ENCODE results near the gene CUL9. TPM values are rescaled to one million over a fixed set of nuclear protein-coding genes. Genes with fewer than 3 reads are reported as not detected.

Gene CUL9
- total and polyA plus RNA-seq, 4 donors, result 20.8 to 68.5 (median 42.7) TPM

DNA sequence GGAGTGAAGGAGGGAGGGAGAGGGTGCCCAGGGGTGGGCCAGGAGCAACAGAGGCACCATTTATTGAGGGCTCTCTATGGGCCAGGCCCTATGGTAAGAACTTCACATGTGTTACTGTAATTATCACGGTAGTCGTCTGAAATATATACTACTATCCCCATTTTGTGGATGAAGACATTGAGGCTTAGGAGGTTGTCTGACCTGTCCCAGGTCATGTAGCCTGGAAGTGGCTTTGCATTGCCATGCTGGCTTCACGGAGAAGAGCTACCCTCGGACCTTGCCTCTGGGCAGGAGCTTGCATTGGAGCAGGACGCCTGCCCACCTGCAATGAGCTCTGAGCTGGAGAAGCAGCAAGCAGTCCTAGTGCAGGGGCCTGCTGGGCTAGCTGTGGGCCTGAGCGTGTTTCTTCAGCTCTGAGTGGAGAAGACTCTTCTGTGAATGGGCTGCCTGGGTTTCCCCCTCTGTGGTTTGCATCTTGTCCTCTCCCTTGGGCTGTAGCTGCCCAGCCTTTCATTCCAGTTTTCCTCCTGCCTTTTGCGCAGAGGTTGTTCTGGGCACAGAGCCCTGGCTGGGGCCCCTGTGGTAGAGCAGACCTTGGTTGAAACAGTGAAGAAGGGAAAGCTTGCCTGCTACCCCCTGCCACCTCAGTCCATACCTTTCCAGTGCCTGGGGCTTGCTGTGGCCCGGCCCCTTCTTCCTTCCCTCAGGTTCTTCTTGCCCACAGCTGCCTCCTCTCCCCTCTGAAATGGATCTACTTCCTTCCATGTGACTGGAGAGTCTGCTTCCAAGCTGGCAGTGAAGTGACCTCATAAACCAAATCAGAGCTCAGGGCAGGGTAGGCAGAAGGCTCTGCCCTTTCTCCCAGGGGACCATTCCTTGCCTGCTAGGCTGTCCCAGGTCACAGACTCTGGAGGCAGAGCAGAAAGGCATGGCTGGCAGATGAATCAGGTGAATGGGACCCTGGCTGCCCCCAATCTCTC is 35.0 kb upstream of the CUL9 start:
- WGBS (ENCODE audit: insufficient coverage), result 94% methylated on average over 5 of the region's 8 CpGs
- Histone ChIP-seq H3K27me3 (ENCODE audit: control insufficient read depth, insufficient read depth, low read length) (no peaks in the 10 kb centered on the region), H3K36me3 (ENCODE audit: control insufficient read depth, insufficient read depth, low read length) (peaks cover 48% of the 10 kb centered on the region), H3K4me1 (ENCODE audit: control insufficient read depth, insufficient read depth, low read length) (peaks cover 11% of the 10 kb centered on the region), H3K4me3 (ENCODE audit: low read depth, low read length) (no peak overlapping the region), H3K27ac (ENCODE audit: low read depth, low read length) (no peak overlapping the region), H3K9me3 (ENCODE audit: control insufficient read depth, insufficient read depth, low read length) (no peaks in the 10 kb centered on the region)
- no peak for DNase-seq (ENCODE audit: low read depth in 4 of 6, low spot score in 6 of 6)

DNA sequence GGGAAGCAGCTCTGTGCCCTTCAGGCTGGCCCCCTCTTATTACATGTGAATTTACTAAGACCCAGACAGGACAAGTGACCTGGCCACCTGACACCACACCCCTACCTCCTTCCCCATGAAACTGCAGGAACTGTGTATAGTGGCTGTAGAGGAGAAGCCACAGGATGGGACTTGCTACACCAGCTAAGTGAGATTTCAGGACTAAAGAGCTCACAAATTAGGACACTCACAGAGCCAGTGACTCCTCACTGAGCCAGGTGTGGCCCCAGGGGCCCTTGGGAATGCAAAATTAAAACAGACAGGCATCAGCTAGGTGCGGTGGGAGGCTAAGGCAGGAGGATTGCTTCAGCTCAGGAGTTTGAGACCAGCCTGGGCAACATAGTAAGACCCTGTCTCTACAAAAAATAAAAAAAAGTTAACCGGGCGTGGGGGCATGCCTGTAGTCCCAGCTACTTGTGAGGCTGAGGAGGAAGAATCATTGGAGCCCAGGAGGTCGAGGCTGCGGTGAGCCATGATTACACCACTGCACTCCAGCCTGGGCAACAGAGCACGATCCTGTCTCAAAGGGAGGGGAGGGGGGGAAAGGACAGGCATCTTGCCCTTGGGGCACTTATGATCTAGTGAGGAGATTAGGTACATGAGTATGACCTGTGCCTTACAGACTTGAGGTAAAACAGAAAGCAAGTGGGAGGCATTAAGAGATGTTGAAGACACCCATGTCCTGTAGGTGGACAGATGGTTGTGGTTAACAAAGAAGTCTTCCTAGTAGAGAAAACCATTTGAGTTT is 34.1 kb upstream of the CUL9 start:
- no peak overlapping the region for H3K4me3 ChIP-seq (ENCODE audit: low read depth, low read length)
- H3K4me1 ChIP-seq (ENCODE audit: control insufficient read depth, insufficient read depth, low read length), result peaks cover 9% of the 10 kb centered on the region
- no peaks in the 10 kb centered on the region for H3K27me3 ChIP-seq (ENCODE audit: control insufficient read depth, insufficient read depth, low read length)
- no peak for DNase-seq (ENCODE audit: low read depth in 4 of 6, low spot score in 6 of 6)
- no peak overlapping the region for H3K27ac ChIP-seq (ENCODE audit: low read depth, low read length)
- WGBS (ENCODE audit: insufficient coverage), result 89% methylated on average over 5 of the region's 6 CpGs
- no peaks in the 10 kb centered on the region for H3K9me3 ChIP-seq (ENCODE audit: control insufficient read depth, insufficient read depth, low read length)
- peaks cover 50% of the 10 kb centered on the region for H3K36me3 ChIP-seq (ENCODE audit: control insufficient read depth, insufficient read depth, low read length)

DNA sequence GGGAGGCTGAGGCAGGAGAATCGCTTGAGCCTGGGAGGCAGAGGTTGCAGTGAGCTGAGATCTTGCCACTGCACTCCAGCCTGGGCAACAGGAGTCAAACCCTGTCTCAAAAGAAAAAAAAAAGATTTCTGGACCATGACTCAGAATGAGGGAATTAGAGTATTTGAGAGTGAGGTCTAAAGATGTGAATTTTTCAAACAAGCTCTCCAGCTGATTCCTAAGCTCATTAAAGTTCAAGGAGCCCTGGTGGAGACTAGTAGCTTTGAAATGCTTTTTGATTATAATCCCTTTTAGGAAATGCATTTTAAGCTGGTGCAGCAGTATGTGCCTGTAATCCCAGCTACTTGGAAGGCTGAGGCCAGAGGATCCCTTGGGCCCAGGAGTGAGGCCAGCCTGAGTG is 32.7 kb upstream of the CUL9 start:
- 100% methylated on average over 1 of the region's 1 CpG for WGBS (ENCODE audit: insufficient coverage)
- DNase-seq (ENCODE audit: low read depth in 4 of 6, low spot score in 6 of 6), result no peak
- Histone ChIP-seq H3K9me3 (ENCODE audit: control insufficient read depth, insufficient read depth, low read length) (no peaks in the 10 kb centered on the region), H3K4me3 (ENCODE audit: low read depth, low read length) (no peak overlapping the region), H3K27me3 (ENCODE audit: control insufficient read depth, insufficient read depth, low read length) (no peaks in the 10 kb centered on the region), H3K27ac (ENCODE audit: low read depth, low read length) (no peak overlapping the region), H3K36me3 (ENCODE audit: control insufficient read depth, insufficient read depth, low read length) (peaks cover 53% of the 10 kb centered on the region), H3K4me1 (ENCODE audit: control insufficient read depth, insufficient read depth, low read length) (no peaks in the 10 kb centered on the region)

DNA sequence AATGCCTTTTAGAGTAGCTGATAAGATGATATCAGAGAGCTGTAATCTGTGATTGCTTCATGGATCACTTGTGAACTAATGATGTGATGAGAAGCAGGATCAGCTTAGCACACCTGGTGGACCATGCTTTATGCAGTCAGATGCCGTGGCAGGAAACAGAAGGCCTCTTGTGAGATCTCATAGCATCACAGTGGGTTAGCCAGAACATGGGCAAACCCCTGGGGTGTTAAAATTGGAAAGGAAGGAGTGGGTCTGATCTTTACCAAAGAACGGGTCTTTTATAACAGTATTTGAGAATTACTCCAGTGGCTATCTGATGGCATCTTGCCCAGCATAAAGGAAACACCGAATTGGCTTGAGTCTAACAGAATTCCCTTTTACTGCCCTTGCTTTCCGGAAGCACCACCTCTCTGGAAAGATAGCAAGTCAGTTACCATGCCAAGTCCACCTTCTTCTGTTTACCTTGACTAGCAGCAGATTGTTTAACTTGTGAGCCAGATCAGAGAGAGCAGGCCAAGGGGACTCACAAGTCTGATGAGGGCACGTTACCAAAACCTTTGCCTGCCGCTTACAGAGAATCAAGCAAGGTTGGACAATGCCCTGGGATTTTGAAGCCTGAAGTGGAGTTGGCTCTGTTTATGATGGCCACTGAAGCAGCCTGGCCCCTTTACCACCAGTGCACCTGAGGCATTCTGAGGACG is 31.8 kb upstream of the CUL9 start:
- DNase-seq (ENCODE audit: low read depth in 4 of 6, low spot score in 6 of 6), result no peak
- no peaks in the 10 kb centered on the region for H3K4me1 ChIP-seq (ENCODE audit: control insufficient read depth, insufficient read depth, low read length)
- H3K9me3 ChIP-seq (ENCODE audit: control insufficient read depth, insufficient read depth, low read length), result no peaks in the 10 kb centered on the region
- H3K36me3 ChIP-seq (ENCODE audit: control insufficient read depth, insufficient read depth, low read length), result peaks cover 51% of the 10 kb centered on the region
- 78% methylated on average over 6 of the region's 7 CpGs for WGBS (ENCODE audit: insufficient coverage)
- H3K27ac ChIP-seq (ENCODE audit: low read depth, low read length), result no peak overlapping the region
- no peaks in the 10 kb centered on the region for H3K27me3 ChIP-seq (ENCODE audit: control insufficient read depth, insufficient read depth, low read length)
- H3K4me3 ChIP-seq (ENCODE audit: low read depth, low read length), result no peak overlapping the region

DNA sequence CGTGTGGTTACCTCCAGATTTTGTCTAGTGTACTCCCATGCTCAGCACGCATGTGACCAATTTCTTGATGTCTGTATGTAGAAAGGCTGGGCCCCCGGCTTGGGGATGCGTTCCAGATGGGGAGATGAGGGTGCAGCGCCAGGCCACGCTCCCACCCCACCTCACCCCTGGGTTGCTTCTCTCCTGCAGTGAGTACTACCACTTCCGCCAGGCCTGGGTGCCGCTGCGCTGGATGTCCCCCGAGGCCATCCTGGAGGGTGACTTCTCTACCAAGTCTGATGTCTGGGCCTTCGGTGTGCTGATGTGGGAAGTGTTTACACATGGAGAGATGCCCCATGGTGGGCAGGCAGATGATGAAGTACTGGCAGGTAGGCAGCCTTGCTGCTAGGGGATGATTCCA is 22.4 kb upstream of the CUL9 start:
- Histone ChIP-seq H3K27me3 (ENCODE audit: control insufficient read depth, insufficient read depth, low read length) (no peaks in the 10 kb centered on the region), H3K4me1 (ENCODE audit: control insufficient read depth, insufficient read depth, low read length) (no peaks in the 10 kb centered on the region), H3K4me3 (ENCODE audit: low read depth, low read length) (no peak overlapping the region), H3K27ac (ENCODE audit: low read depth, low read length) (no peak overlapping the region), H3K9me3 (ENCODE audit: control insufficient read depth, insufficient read depth, low read length) (no peaks in the 10 kb centered on the region), H3K36me3 (ENCODE audit: control insufficient read depth, insufficient read depth, low read length) (peaks cover 34% of the 10 kb centered on the region)
- DNase-seq (ENCODE audit: low read depth in 4 of 6, low spot score in 6 of 6), result no peak
- 91% methylated on average over 7 of the region's 11 CpGs for WGBS (ENCODE audit: insufficient coverage)

DNA sequence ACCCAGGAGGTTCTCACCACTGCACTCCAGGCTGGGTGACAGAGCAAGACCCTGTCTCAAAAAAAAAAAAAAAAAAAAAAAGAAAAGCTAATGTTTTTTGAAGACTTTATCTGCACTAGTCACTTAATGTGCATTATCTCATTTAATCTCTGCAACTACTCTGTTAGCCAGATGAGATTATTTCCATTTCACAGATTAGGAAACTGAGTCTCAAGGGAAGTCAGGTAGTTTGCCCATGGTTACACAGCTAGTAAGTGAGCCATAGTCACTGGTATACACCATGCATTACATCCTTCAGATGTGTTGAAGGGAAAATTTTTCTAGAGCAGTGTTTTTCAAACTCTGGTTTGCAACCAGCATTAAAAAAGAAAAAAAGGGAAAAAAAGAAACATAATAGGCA is 18.1 kb upstream of the CUL9 start:
- no peak overlapping the region for H3K4me3 ChIP-seq (ENCODE audit: low read depth, low read length)

DNA sequence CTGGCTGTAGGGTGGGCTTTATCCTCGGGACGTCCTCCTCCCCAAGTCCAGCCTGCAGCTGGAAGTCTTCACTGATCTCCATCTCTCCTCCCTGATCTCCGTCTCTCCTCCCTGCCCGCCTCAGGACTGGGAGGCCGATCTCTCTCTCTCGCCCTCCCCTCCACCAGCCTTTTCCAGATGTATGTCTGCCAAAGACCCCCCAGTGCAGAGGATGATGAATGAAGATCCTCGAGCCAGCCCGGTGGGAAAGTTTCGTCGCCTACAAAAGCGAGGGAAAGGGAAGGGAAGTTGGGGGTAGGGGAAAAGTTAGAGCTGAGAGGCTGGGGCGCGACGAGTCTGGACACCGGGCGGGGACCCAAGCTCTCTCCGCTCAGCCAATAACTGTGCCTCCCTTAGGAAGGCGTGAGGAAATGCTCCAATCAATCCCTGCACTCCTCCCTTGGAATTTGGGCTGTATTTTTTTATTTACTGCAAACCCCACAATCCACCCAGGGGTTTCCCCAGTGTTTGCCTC is 11.5 kb upstream of the CUL9 start:
- Histone ChIP-seq H3K27me3 (ENCODE audit: control insufficient read depth, insufficient read depth, low read length) (no peaks in the 10 kb centered on the region), H3K4me1 (ENCODE audit: control insufficient read depth, insufficient read depth, low read length) (peaks cover 41% of the 10 kb centered on the region), H3K36me3 (ENCODE audit: control insufficient read depth, insufficient read depth, low read length) (peaks cover 7% of the 10 kb centered on the region), H3K9me3 (ENCODE audit: control insufficient read depth, insufficient read depth, low read length) (no peaks in the 10 kb centered on the region), H3K4me3 (ENCODE audit: low read depth, low read length) (peak overlapping the region; percentile 78), H3K27ac (ENCODE audit: low read depth, low read length) (peak overlapping the region; percentile 99)
- peak in 1 of 6 donors; percentile 33 for DNase-seq (ENCODE audit: low read depth in 4 of 6, low spot score in 6 of 6)
- WGBS (ENCODE audit: insufficient coverage), result 0% methylated on average over 9 of the region's 18 CpGs

More for the DNA sequence above, 18.1 kb upstream of the CUL9 start:
- no peaks in the 10 kb centered on the region for H3K27me3 ChIP-seq (ENCODE audit: control insufficient read depth, insufficient read depth, low read length)
- no peak for DNase-seq (ENCODE audit: low read depth in 4 of 6, low spot score in 6 of 6)
- no peak overlapping the region for H3K27ac ChIP-seq (ENCODE audit: low read depth, low read length)
- H3K9me3 ChIP-seq (ENCODE audit: control insufficient read depth, insufficient read depth, low read length), result no peaks in the 10 kb centered on the region
- H3K4me1 ChIP-seq (ENCODE audit: control insufficient read depth, insufficient read depth, low read length), result no peaks in the 10 kb centered on the region
- peaks cover 26% of the 10 kb centered on the region for H3K36me3 ChIP-seq (ENCODE audit: control insufficient read depth, insufficient read depth, low read length)

DNA sequence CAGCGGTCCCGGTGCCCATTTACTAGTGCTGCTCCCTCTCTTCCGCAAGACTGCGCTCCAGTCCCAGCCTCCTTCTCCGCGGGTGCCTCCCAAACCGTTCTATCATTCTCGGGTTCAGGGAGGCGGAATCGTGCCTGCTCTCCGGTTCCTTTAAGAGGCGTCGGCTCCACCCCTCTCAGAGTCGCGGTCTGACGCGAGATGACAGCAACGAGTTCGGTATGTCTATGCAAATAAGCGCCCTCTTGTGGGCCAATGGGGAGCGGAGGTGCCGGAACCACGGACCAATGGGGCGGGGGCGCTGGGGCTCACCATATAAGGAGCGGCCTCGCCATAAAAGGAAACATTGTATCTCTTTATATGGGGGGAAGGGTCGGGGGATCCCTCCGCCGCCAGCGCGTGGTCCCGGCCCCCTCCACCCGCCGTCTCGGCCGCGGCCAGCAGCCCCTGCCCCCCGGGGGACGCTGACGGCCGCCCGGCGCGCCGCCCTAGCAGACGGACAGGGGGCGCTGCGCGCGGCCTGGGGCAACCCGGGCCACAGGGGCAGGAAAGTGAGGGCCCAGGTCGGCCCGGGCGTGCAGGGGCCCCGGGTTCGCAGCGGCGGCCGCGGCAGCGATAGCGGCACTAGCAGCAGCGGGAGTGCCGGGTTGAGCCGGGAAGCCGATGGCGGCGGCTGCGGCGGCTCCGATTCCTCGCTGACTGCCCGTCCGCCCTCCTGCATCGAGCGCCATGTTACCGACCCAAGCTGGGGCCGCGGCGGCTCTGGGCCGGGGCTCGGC is 10.9 kb upstream of the CUL9 start, which contains the start of gene SRF:
SRF (plus strand) TSS at position 339 of the 776 bp plus-strand sequence; CDS start at position 727, 388 bp downstream.
- peak within 1 kb of the TSS; percentile 99 for H3K27ac ChIP-seq (ENCODE audit: low read depth, low read length)
- no peaks in the 10 kb centered on the region for H3K27me3 ChIP-seq (ENCODE audit: control insufficient read depth, insufficient read depth, low read length)
- no peaks in the 10 kb centered on the region for H3K9me3 ChIP-seq (ENCODE audit: control insufficient read depth, insufficient read depth, low read length)
- WGBS (ENCODE audit: insufficient coverage), result 0% methylated on average over 81 of the region's 83 CpGs
- H3K4me3 ChIP-seq (ENCODE audit: low read depth, low read length), result peak within 1 kb of the TSS; percentile 78
- H3K4me1 ChIP-seq (ENCODE audit: control insufficient read depth, insufficient read depth, low read length), result peaks cover 45% of the 10 kb centered on the region
- peak; percentile 98 to 100 (median 99) for DNase-seq (ENCODE audit: low read depth in 4 of 6, low spot score in 6 of 6)
- H3K36me3 ChIP-seq (ENCODE audit: control insufficient read depth, insufficient read depth, low read length), result peaks cover 14% of the 10 kb centered on the region
